ENCODE measurements around the gene PIAS4. TPM values are rescaled to one million over a fixed set of nuclear protein-coding genes. Genes with fewer than 3 reads are reported as not detected.
A peak's percentile ranks its signal among the peaks of the same experiment; 100 is the strongest.

Gene PIAS4
- total RNA-seq, 1 experiment from 2014 or later = 45.9 TPM

DNA sequence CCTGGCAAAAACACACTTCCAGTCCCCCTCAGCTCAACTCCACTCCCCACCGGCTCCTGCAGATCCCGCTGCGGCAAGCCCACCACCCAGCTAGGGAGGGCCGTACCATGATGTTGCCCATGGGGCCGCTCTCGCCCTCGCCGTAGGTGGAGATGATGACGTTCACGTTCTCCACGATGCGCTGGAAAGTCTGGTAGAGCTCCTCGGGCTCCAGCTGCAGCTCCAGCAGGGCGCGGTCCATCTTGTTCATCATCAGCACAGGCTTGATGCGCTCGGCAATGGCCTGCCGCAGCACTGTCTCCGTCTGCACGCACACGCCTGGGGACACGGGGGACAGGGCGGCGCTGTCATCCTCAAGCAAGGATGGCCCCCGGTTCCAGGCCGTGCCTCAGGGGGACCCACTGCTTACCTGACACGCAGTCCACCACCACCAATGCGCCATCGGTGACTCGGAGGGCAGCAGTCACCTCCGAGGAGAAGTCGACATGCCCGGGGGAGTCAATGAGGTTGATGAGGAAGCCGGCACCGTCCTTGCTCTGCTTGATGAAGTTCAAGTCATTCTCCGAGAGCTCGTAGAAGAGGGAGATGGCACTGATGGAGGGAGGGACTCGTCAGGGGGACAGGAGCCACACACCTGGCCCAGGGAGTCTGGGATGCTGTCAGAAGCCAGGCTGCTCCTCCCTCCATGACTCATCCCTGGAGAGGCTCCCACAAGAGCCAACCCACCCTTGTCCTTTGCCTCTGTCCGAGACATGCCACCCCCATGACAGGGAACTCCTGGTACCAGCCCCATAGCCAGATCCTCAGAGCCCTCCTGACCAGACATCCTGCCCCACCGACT, 24.6 kb upstream of the PIAS4 start:
- H3K4me3 Mint-ChIP-seq = peak overlapping the region; percentile 96
- H3K36me3 Mint-ChIP-seq = peaks cover 69% of the 10 kb centered on the region
- H3K27me3 Mint-ChIP-seq (ENCODE audit: low read depth) = peaks cover 7% of the 10 kb centered on the region
- ChIA-PET POLR2A (interaction anchor here (8.7 kb wide), 1 partner anchor 12 kb away, joined by 142 read pairs; the partner anchor contains the start of gene DAPK3), CTCF (interaction anchor here (1.2 kb wide), 1 partner anchor 12 kb away, joined by 3 read pairs; the partner anchor contains the start of gene DAPK3)
- peaks cover 42% of the 10 kb centered on the region for H3K4me1 Mint-ChIP-seq
- DNase-seq (ENCODE audit: low spot score) = no peak
- peak overlapping the region; percentile 98 for H3K27ac Mint-ChIP-seq
- TF ChIP-seq, protein P1, sequence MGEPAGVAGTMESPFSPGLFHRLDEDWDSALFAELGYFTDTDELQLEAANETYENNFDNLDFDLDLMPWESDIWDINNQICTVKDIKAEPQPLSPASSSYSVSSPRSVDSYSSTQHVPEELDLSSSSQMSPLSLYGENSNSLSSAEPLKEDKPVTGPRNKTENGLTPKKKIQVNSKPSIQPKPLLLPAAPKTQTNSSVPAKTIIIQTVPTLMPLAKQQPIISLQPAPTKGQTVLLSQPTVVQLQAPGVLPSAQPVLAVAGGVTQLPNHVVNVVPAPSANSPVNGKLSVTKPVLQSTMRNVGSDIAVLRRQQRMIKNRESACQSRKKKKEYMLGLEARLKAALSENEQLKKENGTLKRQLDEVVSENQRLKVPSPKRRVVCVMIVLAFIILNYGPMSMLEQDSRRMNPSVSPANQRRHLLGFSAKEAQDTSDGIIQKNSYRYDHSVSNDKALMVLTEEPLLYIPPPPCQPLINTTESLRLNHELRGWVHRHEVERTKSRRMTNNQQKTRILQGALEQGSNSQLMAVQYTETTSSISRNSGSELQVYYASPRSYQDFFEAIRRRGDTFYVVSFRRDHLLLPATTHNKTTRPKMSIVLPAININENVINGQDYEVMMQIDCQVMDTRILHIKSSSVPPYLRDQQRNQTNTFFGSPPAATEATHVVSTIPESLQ (CRISPR knock-in tag; IDR thresholded peaks at IDR 0.05) = no peak
- TF ChIP-seq EMX1 (CRISPR knock-in tag; IDR thresholded peaks at IDR 0.05) = 0 out of 2 replicates have a peak, but pooled peaks have one; percentile 24
- no peak for TF ChIP-seq ZNF219 (CRISPR knock-in tag; IDR thresholded peaks at IDR 0.05; ENCODE audit: borderline replicate concordance)
- no peak for TF ChIP-seq GTF2I (CRISPR knock-in tag; conservative IDR thresholded peaks at IDR 0.05)
- TF ChIP-seq, protein P2, sequence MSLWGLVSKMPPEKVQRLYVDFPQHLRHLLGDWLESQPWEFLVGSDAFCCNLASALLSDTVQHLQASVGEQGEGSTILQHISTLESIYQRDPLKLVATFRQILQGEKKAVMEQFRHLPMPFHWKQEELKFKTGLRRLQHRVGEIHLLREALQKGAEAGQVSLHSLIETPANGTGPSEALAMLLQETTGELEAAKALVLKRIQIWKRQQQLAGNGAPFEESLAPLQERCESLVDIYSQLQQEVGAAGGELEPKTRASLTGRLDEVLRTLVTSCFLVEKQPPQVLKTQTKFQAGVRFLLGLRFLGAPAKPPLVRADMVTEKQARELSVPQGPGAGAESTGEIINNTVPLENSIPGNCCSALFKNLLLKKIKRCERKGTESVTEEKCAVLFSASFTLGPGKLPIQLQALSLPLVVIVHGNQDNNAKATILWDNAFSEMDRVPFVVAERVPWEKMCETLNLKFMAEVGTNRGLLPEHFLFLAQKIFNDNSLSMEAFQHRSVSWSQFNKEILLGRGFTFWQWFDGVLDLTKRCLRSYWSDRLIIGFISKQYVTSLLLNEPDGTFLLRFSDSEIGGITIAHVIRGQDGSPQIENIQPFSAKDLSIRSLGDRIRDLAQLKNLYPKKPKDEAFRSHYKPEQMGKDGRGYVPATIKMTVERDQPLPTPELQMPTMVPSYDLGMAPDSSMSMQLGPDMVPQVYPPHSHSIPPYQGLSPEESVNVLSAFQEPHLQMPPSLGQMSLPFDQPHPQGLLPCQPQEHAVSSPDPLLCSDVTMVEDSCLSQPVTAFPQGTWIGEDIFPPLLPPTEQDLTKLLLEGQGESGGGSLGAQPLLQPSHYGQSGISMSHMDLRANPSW (CRISPR knock-in tag; conservative IDR thresholded peaks at IDR 0.05; ENCODE audit: low read depth) = no peak
- TF ChIP-seq, protein P3, sequence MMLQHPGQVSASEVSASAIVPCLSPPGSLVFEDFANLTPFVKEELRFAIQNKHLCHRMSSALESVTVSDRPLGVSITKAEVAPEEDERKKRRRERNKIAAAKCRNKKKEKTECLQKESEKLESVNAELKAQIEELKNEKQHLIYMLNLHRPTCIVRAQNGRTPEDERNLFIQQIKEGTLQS (CRISPR knock-in tag; conservative IDR thresholded peaks at IDR 0.05) = 0 out of 2 replicates have a peak, but pooled peaks have one; percentile 18
- TF ChIP-seq FOXP1 (CRISPR knock-in tag; IDR thresholded peaks at IDR 0.05; ENCODE audit: borderline replicate concordance) = 0 out of 2 replicates have a peak, but pooled peaks have one; percentile 14
- TF ChIP-seq RORB (CRISPR knock-in tag; IDR thresholded peaks at IDR 0.05) = no peak
- TF ChIP-seq CREB1 (CRISPR knock-in tag; IDR thresholded peaks at IDR 0.05) = peak; percentile 65; the same call in 1 of the 2 replicates
- TF ChIP-seq, protein P4, sequence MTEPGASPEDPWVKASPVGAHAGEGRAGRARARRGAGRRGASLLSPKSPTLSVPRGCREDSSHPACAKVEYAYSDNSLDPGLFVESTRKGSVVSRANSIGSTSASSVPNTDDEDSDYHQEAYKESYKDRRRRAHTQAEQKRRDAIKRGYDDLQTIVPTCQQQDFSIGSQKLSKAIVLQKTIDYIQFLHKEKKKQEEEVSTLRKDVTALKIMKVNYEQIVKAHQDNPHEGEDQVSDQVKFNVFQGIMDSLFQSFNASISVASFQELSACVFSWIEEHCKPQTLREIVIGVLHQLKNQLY (CRISPR knock-in tag; IDR thresholded peaks at IDR 0.05) = 0 out of 2 replicates have a peak, but pooled peaks have one; percentile 65
- H3K9me3 Mint-ChIP-seq = no peaks in the 10 kb centered on the region
- ATAC-seq = no peak

DNA sequence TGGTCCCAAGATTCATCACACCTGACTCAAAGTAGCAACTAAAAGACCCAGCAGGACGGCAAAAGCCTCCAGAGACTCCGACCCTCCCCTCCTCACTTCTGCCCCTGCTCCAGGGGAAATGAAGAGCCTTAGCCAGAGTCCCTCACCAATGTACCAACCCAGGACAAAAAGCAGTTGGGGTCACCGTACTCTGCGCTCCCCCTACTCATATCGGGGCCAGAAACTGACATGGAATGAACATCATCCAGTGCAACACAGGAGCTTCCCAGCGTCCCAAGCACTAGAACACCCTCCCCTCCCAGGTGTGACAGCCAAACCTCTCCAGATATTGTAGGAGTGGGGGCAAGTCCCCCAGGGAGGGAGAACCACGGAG, 24.0 kb upstream of the PIAS4 start:
- Mint-ChIP-seq H3K36me3 (peaks cover 64% of the 10 kb centered on the region), H3K27me3 (ENCODE audit: low read depth) (peaks cover 7% of the 10 kb centered on the region), H3K27ac (peak overlapping the region; percentile 98), H3K4me3 (peak overlapping the region; percentile 96), H3K9me3 (no peaks in the 10 kb centered on the region), H3K4me1 (peaks cover 39% of the 10 kb centered on the region)
- 0 out of 2 replicates have a peak, but pooled peaks have one; percentile 21 for TF ChIP-seq ZNF671 (CRISPR knock-in tag; IDR thresholded peaks at IDR 0.05)
- TF ChIP-seq TEAD4 (CRISPR knock-in tag; IDR thresholded peaks at IDR 0.05) = no peak
- ATAC-seq = no peak
- DNase-seq (ENCODE audit: low spot score) = no peak
- CTCF ChIA-PET = no interaction called here
- POLR2A ChIA-PET = interaction anchor here (8.7 kb wide), 1 partner anchor 13 kb away, joined by 142 read pairs; the partner anchor contains the start of gene DAPK3

DNA sequence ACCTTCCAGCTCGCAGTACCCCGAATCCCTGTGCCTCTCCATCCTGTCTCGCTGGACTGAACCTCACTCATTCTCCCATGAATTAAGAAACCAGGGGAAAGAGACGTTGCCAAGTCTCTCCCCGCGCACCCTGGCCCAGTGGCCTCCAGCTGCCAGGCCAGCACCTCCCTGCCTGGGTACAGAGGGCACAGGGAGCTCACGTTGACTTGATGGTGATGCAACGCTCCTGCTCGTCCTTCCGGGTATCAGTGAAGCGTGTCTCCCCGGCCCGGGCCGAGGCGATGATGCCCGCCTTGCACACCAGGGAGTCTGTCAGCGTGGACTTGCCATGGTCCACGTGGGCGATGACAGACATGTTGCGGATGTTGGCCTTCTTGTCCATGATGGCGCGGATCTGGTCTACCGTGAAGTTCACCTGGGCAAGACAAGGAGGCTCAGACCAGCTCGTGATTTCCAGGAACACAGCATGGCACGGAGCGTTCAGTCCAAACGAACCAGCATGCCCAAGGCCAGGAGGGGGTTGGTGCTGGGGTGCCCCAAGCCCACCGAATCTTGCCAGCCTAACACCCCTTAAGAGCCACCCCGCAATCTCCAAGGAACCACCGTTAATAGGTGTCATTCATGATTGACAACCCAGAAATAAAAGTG, 23.5 kb upstream of the PIAS4 start:
- no peak for DNase-seq (ENCODE audit: low spot score)
- Mint-ChIP-seq H3K36me3 (peaks cover 61% of the 10 kb centered on the region), H3K9me3 (no peaks in the 10 kb centered on the region), H3K27ac (peak overlapping the region; percentile 98), H3K4me3 (peak overlapping the region; percentile 96), H3K4me1 (peaks cover 39% of the 10 kb centered on the region), H3K27me3 (ENCODE audit: low read depth) (peaks cover 7% of the 10 kb centered on the region)
- POLR2A ChIA-PET = interaction anchor here (8.7 kb wide), 1 partner anchor 14 kb away, joined by 142 read pairs; the partner anchor contains the start of gene DAPK3
- CTCF ChIA-PET = no interaction called here
- ATAC-seq = no peak
- TF ChIP-seq NFATC4 (CRISPR knock-in tag; IDR thresholded peaks at IDR 0.05) (0 out of 2 replicates have a peak, but pooled peaks have one; percentile 1), CBFB (CRISPR knock-in tag; IDR thresholded peaks at IDR 0.05; ENCODE audit: low read depth) (no peak), GRHL2 (CRISPR knock-in tag; IDR thresholded peaks at IDR 0.05; ENCODE audit: insufficient replicate concordance, severe bottlenecking) (no peak), ATF1 (CRISPR knock-in tag; IDR thresholded peaks at IDR 0.05) (no peak), SMAD3 (CRISPR knock-in tag; IDR thresholded peaks at IDR 0.05; ENCODE audit: borderline replicate concordance) (no peak), GABPB1 (CRISPR knock-in tag; IDR thresholded peaks at IDR 0.05) (peak; percentile 19; the same call in 1 of the 2 replicates), OVOL2 (CRISPR knock-in tag; IDR thresholded peaks at IDR 0.05; ENCODE audit: borderline replicate concordance) (no peak), NR3C1 (CRISPR knock-in tag; conservative IDR thresholded peaks at IDR 0.05; ENCODE audit: low read depth) (no peak)
- TF ChIP-seq, protein P3 (CRISPR knock-in tag; conservative IDR thresholded peaks at IDR 0.05) = peak; percentile 45; the same call in 1 of the 2 replicates

Data from WTC11 (cell line).